GM19238 (cell line): ENCODE data around the gene ZSWIM9.
A peak's percentile ranks its signal among the peaks of the same experiment; 100 is the strongest.

Experiments used
- DNase-seq: peaks from one replicate; pipeline ENCODE4 v3.0.0; 2011; ENCODE audit warnings: low spot score; ENCODE audit not compliant: insufficient read length

ZSWIM9 gene

DNA sequence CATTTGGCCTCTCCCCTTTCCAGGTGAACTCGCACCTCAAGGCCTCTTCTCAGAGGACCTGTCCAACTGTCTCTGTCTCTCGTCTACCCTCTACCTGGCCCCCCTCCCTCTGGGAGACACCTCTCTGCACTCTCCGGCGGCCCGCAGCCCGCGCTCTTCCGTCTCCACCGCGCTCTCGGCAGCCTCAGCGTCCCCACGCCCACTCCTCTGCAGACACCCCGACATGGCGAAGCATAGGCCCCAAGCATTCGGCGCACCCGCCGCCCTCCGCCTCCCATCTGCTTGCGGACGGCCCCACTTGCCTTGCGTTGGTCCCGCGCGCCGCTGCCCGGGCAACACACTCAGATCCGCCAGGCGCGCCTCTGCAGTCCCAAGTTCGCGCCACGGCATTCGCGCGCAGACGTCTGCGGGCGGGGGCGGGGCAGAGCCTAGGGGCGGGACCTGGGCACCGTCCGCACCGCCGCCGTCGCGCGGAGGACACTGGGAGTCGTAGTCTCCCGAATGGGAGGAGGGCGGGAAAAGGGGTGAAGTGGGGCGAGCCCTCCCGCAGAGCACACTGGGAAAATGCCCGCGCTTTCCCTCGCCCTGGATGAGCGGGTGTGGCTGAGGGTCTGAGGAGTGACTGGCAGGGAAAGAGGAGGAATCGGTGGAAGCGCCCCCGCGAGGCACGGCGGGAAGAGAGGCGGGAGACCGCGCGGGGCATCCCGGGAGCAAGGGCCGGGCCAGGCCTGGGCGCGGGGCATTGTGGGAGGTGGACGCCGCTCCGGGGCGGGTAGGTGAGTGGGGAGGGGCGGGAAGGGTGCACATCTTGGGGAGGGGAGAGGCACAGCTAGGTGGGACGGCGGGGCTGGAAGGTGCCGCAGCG, at the start of gene ZSWIM9, which contains the start of gene LIG1:
Gene ZSWIM9 (plus strand): TSS at position 742 of the 865 bp plus-strand sequence. CDS start 1,123 bp downstream, outside the sequence.
Gene LIG1 (minus strand): TSS at position 406 of the 865 bp plus-strand sequence. CDS start 4,778 bp downstream, outside the sequence.
- DNase-seq: peak; percentile 97

DNA sequence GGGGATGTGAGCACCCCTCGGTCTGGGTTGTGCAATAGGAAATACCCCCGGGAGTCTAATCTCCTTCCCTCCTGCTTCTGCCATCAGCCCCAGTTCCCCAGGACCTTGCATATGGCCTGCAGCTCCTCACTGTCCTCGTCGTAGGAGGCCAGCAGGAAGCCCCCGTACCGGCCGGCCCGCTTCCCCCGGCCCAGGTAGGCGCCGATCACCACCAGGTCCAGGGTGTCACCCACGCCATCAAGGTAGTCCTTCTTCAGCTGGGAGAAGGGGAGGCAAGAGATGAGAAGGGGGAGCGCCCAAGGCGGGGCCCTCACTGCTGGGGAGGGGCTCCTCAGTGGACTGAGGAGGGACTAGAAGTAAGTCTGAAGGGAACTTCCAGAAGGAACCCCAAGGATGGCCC, 49.4 kb upstream of the ZSWIM9 start:
- no peak for DNase-seq

DNA sequence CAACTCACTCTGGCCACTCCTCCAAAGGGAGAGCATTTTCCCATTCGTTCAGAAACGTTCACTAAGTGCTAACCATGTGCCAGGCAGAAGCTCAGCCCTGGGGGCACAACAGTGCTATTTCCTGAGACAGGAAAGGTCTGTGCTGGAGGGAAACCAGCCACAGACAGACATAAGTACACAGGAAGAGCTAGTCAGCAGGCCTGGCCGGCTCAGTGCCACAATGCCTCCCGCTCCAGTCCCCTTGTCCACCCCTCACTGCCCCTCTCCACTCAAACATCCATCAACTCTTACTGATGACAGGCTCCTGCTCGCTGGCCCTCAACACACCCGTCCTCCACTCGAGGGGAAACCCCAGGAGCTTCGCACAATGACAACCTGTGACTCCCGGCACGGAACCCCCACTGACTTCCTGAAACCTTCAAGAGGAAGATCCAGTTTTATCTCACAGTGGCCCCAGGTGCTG, 48.5 kb upstream of the ZSWIM9 start:
- DNase-seq: peak; percentile 46

DNA sequence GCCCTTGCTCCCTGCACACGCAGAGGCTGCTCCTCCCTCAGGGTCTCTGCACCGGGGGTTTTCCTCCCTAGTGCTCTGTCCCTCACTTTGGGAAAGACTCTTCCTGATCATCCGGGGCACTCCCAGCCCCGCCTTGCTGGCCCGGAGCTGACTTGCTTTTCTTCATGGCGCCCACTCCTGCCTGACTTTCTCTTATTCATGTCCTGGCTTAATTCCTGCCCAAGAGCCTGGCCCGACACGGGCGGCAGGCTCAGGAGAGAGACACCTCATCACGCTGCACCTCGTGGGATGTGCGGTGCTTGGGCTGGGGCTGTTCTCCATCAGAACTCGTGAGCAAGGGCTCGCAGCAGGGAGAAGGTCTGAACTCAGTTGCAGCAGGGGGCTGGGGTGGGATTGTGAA, 48.1 kb upstream of the ZSWIM9 start:
- no peak for DNase-seq

DNA sequence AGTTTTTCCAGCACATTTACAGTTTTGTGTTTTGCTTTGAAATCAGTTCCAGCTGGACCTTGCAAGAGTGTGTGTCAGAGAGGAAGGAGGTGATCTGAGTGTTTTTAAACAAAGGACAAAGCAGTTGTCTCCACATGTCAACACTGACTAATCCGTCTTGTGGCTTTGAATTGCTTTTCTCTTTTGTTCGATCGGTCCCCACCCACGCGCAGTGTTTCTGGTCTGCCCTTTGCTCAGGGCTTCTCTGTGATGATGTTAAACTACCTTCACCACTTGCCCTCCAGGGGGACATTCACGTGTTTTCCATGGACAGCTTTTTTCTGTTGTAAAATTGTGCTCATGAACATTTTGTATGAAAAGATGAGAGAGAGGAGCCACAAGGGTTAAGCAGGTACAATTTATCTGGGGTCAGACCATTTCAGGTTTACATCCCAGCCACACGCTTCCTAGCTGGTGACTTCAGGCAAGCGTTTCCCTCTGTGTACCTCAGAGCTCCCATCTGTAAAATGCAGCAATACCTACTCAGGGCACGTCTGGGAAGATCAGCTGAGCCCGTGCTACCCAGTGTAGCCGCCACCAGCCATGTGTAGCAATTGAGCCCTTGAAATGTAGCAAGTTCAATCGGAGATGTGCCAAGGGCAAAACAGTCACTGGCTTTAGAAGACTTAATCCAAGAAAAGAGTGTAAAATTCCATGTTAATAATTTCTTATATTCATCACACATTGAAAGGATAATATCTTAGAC, 46.4 kb upstream of the ZSWIM9 start:
- DNase-seq: no peak

DNA sequence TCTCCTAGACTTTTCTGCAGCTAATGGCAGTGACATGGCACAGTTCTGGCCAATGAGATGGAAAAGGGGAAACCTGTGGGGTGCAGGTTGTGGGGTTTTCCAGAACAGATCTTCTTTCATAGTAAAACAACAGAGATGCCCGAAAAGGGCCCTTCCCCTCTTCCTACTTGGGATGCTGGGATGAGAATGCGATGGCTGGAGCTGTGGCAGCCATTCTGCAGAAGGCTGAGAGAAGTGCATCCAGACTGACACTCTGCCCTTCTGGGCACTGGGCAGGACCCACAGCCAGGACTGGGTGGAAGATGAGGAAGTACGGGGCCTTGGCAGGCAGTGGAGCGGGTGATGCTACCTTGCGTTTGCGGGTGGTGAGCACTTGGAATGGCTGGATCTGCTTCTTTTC, 42.9 kb upstream of the ZSWIM9 start:
- no peak for DNase-seq

DNA sequence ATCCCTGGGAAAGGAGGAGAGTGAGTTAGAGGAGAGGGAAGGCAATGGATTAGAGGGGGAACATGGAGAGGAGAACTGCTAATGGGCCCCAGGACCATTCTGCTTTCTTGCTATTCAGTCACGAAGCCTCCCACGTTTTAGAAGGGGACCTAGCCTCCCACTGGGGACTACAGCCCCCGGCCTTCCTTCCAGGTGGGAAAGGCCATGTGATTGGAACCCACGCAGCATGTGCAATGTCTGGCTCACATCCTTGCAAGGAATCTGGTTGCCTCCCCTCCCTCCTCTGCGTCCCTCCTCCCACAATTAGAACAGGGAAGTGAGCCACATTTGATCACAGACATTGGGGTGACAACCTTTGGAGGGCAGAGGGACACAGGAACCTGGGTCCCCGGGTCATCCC, 37.4 kb upstream of the ZSWIM9 start:
- DNase-seq: no peak

DNA sequence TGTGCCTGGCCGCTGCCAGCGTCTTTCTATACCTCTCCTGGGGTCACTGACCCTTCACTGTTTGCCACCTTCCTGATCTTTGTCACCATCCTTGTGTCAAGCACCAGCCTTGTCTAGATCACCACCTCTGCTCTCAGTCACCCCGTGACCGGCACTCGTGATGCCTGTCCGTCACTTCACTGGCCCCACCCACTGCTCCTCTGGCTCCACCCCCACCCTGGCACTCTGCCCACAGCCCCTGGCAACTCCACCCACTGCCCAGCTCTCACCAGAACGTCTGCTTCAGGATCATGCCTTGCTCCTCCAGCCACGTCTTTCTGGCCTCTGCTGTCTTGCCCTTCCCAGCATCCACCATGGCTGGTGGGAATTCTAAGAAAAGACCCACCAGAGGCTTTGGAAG, 35.1 kb upstream of the ZSWIM9 start:
- DNase-seq: no peak

DNA sequence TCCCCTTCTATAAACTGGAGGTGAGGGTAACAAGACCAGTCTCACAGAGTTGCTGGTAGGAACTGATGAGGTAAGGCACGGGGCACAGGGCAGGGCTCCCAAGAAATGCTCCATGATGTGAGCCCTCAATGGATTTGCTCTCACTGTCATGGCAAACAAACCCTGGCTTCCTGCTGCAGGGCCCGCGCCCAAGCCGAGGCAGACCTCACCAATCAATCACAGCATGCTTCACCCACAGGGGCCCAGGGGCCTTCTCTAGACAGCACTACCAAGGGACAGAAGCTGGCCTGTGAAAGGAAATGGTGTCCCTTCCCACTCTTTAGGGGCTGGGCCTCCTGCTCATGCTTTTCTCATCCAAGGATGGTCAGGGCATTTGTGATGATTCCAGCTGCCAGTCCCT, 33.9 kb upstream of the ZSWIM9 start:
- no peak for DNase-seq

DNA sequence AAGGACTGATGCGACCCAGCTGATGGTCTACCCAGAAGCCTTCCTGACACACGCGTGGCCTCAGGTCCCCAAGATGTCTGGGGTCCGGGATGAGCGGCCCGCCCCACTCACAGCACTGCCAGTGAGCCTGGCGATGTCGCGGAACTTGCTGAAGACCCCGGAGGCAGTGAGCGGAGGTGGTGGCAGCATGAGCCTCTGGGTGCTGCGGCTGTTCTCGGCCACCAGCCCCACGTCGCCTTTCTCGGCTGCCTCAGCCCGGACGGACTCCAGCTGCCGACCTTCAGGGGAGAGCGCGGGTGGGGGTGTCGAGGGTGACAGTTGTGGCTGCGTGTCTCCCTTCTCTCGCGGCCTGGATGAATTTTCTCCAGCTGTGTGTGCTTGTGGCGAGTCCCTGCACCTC, 33.1 kb upstream of the ZSWIM9 start:
- DNase-seq: no peak

DNA sequence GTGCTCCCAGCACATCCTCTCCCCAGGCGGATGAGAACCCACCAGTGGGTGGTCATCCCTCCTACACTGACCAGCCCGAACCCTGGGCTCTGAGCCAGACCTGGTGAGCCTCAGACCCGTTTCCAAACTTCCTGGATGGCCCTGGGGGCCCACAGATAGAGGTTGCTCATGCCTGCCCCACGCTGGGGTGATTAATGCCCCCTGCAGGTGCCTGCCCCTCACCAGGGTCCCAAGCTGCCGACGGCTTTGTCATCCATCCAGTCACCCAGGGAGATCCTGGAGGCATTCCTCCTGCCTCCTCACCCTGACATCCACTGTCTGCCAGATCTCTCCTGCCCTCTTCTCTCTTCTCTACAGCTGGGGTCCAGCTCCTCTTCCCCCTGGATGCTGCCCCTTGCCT, 31.4 kb upstream of the ZSWIM9 start:
- no peak for DNase-seq

DNA sequence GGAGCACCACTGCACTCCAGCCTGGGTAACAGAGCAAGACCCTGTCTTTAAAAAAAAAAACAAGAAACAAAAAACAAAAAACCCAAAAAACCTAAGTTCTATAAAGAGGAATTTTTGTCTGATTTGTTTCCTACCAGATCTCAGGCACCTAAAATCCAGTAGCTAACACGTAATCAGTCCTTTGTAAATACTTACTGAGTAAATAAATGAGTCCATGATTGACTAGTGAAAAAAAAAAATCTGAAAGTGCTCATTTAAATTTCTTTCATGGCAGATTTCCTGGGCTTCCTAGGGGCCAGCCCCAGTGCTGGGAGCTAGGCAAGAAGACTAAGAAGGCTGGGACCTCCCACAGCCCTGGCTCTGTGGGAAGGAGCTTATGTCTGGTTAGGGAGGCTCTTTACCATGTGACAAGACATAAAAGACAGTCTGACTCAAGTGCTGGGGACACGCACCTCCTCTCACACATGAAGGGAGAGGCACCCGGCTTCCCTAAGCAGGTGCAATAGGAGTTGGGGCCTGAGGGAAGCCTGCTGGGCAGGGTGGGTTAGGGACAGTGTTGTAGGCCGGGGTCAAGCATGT, 22.8 kb upstream of the ZSWIM9 start:
- no peak for DNase-seq

DNA sequence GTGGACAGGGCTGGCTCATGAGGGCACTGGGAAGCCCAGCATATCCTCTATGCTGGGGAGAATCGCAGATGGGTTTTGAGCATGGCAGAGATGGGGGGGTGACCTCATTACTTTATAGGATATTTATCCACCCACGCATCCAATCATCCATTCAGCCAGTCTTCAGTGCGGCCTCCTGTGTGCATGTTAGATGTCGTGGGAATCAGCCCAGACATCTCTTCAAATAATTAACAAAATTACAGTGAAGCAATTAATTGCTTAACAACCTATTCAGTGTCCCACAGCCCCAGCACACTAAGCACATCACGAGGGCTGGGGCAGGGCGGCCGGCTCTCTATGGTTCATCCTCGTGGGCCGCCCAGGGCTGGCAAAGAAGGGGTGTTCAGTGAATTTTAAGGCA, 21.9 kb upstream of the ZSWIM9 start:
- DNase-seq: no peak

DNA sequence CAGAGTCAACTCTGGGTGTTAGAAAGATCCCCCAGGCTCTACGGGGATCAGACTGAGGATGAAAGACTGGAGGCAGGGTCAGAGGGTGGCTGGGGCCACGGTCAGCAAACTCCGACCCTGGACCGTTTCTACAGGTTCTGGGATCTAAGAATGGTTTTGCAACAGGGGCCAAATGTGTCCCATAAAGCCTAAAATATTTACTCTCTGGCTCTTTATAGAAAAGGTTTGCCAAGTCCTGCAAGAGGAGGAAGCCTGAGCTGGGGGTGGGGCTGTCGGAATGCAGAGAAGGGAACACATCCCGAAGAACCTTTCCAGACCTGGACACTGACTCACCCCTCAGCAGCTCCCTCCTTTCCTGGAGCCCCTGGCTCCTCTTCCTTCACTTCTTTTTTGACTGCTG, 21.1 kb upstream of the ZSWIM9 start:
- no peak for DNase-seq

DNA sequence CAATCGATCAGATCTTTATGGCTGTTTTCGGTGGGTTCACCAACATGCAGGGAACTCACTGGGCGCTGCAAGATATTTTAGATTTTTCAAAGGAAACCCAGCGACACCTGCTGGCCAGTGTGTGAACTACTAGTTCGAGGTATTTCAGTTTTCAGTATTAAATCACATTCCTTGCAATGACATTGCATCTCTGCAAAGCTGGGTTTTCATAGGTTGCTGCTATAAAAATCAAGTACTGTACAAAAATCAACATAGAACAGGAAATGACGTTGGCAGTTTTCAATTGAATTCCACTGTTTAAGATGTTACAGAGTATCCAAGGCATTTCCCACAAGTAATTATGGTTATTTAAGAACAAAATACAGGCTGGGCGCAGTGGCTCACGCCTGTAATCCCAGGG, 17.9 kb upstream of the ZSWIM9 start:
- peak; percentile 25 for DNase-seq

DNA sequence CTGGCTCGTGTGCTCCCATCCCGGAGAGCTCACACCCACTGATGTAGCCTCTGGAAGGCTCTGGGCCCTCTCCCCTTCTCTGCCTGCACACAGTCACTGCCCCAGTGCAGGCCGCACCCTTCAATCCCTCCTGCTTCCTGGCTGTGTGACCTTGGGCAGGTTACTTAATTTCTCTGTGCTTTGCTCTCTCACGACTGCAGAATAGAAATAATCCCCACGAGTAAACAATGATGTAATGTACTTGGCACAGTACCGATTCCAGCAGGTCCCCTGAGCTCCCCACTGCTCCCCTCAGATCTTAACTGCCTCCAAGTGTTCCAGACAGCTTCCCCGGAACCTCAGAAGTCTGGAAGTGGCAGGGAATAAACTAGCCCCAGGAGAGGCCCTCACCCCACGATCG, 16.5 kb upstream of the ZSWIM9 start:
- DNase-seq: no peak

DNA sequence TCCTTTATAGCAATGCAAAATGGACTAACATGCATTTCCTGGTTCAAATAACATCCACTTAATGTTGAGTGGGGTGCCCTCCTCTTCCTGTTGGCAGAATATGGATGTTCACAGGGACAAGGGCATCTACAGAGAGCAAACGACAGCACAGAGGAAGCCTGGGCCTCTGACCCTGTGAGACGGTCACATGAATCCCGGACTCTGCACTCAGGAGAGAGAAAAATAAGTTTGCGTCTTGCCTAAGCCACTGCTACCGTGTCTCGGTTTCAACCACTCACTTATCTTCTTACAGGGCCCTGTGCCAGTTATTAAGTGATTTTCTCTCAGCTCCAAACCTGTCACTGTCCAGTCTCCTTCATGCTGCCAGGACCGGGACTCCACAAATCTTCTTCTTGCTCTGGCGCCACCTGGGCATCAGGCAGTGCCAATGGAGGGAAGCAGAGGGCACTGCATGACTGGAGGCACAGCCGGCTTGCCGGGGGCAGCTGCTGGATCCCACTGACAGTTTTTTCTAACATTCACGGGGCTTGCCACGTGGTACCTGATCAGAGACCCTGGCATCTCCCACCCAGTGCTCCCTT, 12.2 kb upstream of the ZSWIM9 start:
- DNase-seq: no peak

DNA sequence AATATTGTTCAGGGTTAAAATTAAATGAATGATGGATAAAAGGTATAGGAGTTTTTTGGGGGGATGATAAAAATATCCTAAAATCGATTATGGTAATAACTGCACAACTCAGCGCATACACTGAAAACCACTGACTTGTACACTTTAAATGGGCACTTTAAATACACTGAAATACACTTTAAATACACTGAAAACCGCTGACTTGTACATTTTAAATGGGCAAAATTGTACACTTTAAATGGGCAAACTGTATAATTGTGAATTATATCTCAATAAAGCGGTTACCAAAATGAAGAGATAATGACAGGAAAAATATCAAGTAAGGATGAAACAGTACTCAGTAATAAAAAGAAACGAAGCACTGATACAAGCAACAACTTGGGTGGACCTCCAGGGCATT, 1.8 kb upstream of the ZSWIM9 start:
- DNase-seq: no peak

DNA sequence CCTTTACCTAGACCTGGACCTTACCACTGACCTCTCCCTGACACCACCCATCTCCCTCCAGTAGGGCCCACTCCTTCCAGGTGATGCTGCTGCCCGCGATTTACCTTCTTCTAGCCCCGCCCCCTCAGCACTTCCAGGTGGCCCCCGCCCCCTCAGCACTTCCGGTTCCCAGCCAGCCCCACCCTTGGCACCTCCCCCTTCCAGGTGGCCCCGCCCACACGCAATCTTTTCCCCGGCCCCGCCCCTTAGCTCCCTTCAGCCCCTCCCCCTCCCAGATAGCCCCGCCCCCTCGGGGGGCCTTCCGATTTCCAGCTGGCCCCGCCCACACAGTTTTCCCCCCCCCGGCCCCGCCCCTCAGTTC, 922 bp upstream of the ZSWIM9 start:
- DNase-seq: peak; percentile 76

DNA sequence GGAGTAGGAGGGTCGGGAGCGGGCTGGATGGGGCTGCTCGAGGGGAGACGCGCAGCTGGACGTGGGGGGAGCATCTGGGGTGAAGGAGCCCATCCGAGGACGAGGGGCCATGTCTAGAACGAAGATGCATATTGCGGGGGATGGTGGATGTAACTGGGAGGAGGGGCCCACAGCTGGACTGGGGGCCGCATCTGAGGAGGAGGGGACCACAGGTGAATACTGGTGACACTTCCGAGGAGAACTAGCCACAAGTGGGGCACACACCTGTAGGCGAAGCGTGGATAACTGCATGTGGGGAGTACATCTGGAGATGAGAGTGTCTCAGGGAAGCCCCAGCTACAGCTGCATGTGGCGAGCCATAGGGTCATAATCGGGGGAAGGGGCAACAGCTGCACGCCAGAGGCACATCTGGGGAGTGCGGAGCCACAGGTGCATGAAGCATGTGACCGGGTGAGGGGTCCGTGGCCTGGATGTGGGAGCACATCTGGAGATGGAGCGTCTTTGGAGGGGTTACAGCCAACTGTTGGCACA, 402 bp downstream of the ZSWIM9 start:
- no peak for DNase-seq

DNA sequence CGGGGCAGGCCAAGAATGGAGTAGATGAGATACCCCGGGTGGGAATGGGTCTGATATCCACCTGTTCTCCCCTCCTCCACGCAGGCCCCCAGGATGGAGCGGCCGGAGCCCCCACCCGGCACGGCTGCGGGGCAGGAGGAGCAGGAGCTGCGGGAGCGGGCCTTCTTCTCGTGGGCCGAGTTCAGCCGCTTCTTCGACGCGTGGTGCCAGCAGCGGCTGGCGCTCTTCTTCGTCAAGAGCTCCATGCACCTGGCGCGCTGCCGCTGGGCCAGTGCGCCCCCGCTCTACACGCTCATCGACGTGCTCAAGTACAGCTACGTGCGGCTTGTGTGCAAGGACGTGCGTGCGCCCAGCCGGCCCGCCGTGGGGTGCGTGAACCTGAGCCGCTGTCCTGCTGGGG, 1.2 kb downstream of the ZSWIM9 start:
- DNase-seq: no peak
